Measurements from ENCODE around the gene ASTN1. TPM values are rescaled to one million over a fixed set of nuclear protein-coding genes. Genes with fewer than 3 reads are reported as not detected.

Gene ASTN1
- total RNA-seq, 1 experiment from 2014 or later, result 0.05 TPM

- Histone ChIP-seq H3K4me3 (ENCODE audit: low read depth in 2 of 2, low read length in 2 of 2) (no peak overlapping the region), H3K36me3 (ENCODE audit: control insufficient read depth, insufficient read depth, low read length) (no peaks in the 10 kb centered on the region), H3K27me3 (ENCODE audit: control insufficient read depth, insufficient read depth, low read length) (no peaks in the 10 kb centered on the region; the same call in 1 of the 2 replicates), H3K27ac (ENCODE audit: low read length) (no peak overlapping the region), H3K9me3 (ENCODE audit: control insufficient read depth, insufficient read depth, low read depth, low read length) (no peaks in the 10 kb centered on the region), H3K4me1 (ENCODE audit: control insufficient read depth, insufficient read depth, low read length) (no peaks in the 10 kb centered on the region)
- intact Hi-C loops (cut with micrococcal nuclease; ENCODE audit: unreplicated experiment), result no loop called here
- CTCF ChIA-PET, result no interaction called here
- TF ChIP-seq SIN3A (IDR thresholded peaks at IDR 0.05; ENCODE audit: borderline replicate concordance, insufficient read depth, low read depth, low read length) (no peak), POLR2AphosphoS5 (IDR thresholded peaks at IDR 0.05; ENCODE audit: low read depth, low read length) (no peak), REST (IDR thresholded peaks at IDR 0.05; ENCODE audit: insufficient read depth in 1 of 2, low read depth in 2 of 2, low read length in 1 of 2) (no peak), TCF7L2 (IDR thresholded peaks at IDR 0.05; ENCODE audit: low read depth, low read length) (no peak)
- TF ChIP-seq, protein P1, sequence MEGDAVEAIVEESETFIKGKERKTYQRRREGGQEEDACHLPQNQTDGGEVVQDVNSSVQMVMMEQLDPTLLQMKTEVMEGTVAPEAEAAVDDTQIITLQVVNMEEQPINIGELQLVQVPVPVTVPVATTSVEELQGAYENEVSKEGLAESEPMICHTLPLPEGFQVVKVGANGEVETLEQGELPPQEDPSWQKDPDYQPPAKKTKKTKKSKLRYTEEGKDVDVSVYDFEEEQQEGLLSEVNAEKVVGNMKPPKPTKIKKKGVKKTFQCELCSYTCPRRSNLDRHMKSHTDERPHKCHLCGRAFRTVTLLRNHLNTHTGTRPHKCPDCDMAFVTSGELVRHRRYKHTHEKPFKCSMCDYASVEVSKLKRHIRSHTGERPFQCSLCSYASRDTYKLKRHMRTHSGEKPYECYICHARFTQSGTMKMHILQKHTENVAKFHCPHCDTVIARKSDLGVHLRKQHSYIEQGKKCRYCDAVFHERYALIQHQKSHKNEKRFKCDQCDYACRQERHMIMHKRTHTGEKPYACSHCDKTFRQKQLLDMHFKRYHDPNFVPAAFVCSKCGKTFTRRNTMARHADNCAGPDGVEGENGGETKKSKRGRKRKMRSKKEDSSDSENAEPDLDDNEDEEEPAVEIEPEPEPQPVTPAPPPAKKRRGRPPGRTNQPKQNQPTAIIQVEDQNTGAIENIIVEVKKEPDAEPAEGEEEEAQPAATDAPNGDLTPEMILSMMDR (IDR thresholded peaks at IDR 0.05), result no peak
- in situ Hi-C loops (cut with HindIII; ENCODE audit: low pct_unique_long_range_greater_than_20kb, low sequenced_read_pairs), result no loop called here
- POLR2A ChIA-PET, result no interaction called here
- DNase-seq (ENCODE audit: low read depth, low spot score) (no peak), ATAC-seq (no peak)
- no TSS peak for BruUV-seq (replicated peaks)
Measured at GRCh38 chr1:176976771-176977170, 187.7 kb downstream of the ASTN1 start.

GRCh38 chr1:176976225-176976624 is 188.3 kb downstream of the ASTN1 start:
- Histone ChIP-seq H3K4me3 (ENCODE audit: low read depth in 2 of 2, low read length in 2 of 2) (no peak overlapping the region), H3K36me3 (ENCODE audit: control insufficient read depth, insufficient read depth, low read length) (no peaks in the 10 kb centered on the region), H3K9me3 (ENCODE audit: control insufficient read depth, insufficient read depth, low read depth, low read length) (no peaks in the 10 kb centered on the region), H3K4me1 (ENCODE audit: control insufficient read depth, insufficient read depth, low read length) (no peaks in the 10 kb centered on the region), H3K27me3 (ENCODE audit: control insufficient read depth, insufficient read depth, low read length) (no peaks in the 10 kb centered on the region; the same call in 1 of the 2 replicates), H3K27ac (ENCODE audit: low read length) (no peak overlapping the region)
- DNase-seq (ENCODE audit: low read depth, low spot score) (no peak), ATAC-seq (no peak)
- no TSS peak for BruUV-seq (replicated peaks)
- in situ Hi-C loops (cut with HindIII; ENCODE audit: low pct_unique_long_range_greater_than_20kb, low sequenced_read_pairs) (no loop called here), intact Hi-C loops (cut with micrococcal nuclease; ENCODE audit: unreplicated experiment) (no loop called here)
- TF ChIP-seq TCF7L2 (IDR thresholded peaks at IDR 0.05; ENCODE audit: low read depth, low read length), result no peak
- TF ChIP-seq, protein P1 (IDR thresholded peaks at IDR 0.05), result no peak
- no peak for TF ChIP-seq REST (IDR thresholded peaks at IDR 0.05; ENCODE audit: insufficient read depth in 1 of 2, low read depth in 2 of 2, low read length in 1 of 2)
- TF ChIP-seq POLR2AphosphoS5 (IDR thresholded peaks at IDR 0.05; ENCODE audit: low read depth, low read length), result no peak
- no peak for TF ChIP-seq SIN3A (IDR thresholded peaks at IDR 0.05; ENCODE audit: borderline replicate concordance, insufficient read depth, low read depth, low read length)
- ChIA-PET CTCF (no interaction called here), POLR2A (no interaction called here)

All from Panc1 (cell line).